HG03457 (cell line): ENCODE results near the gene SLC5A11.
"Not testable (repeated sequence)": the region's sequence is repeated elsewhere in the genome, so short reads cannot be mapped to it uniquely, and the experiment has no call there.

Experiments used
- ATAC-seq: cut with Tn5 transposase; IDR thresholded peaks from one replicate; pipeline ENCODE4 v1.9.1; 2021; ENCODE audit warnings: moderate number of reproducible peaks; ENCODE audit not compliant: unreplicated experiment

The SLC5A11 gene

GRCh38 chr16:24856871-24857270 lies 11.1 kb downstream of the SLC5A11 start:
- ATAC-seq = not testable (repeated sequence)

GRCh38 chr16:24858219-24859041 lies 12.7 kb downstream of the SLC5A11 start:
- ATAC-seq = no peak

GRCh38 chr16:24861461-24861860 lies 15.7 kb downstream of the SLC5A11 start:
- no peak for ATAC-seq

- no peak for ATAC-seq
Measured at GRCh38 chr16:24863582-24864437, 18.0 kb downstream of the SLC5A11 start.

- no peak for ATAC-seq
Measured at GRCh38 chr16:24869033-24869432, 23.3 kb downstream of the SLC5A11 start.

GRCh38 chr16:24871891-24872290 lies 26.1 kb downstream of the SLC5A11 start:
- ATAC-seq = no peak

GRCh38 chr16:24873028-24873427 lies 27.3 kb downstream of the SLC5A11 start:
- no peak for ATAC-seq

GRCh38 chr16:24875466-24875865 lies 29.7 kb downstream of the SLC5A11 start:
- ATAC-seq = no peak

- no peak for ATAC-seq
Measured at GRCh38 chr16:24876231-24876630, 30.5 kb downstream of the SLC5A11 start.

GRCh38 chr16:24879684-24880083 lies 33.9 kb downstream of the SLC5A11 start:
- no peak for ATAC-seq

- no peak for ATAC-seq
Measured at GRCh38 chr16:24883714-24884151, 38.0 kb downstream of the SLC5A11 start.

GRCh38 chr16:24887472-24887871 lies 41.7 kb downstream of the SLC5A11 start:
- ATAC-seq = no peak

- no peak for ATAC-seq
Measured at GRCh38 chr16:24890746-24891145, 45.0 kb downstream of the SLC5A11 start.

GRCh38 chr16:24896439-24896838 lies 50.7 kb downstream of the SLC5A11 start:
- no peak for ATAC-seq

- not testable (repeated sequence) for ATAC-seq
Measured at GRCh38 chr16:24897522-24897921, 51.8 kb downstream of the SLC5A11 start.

GRCh38 chr16:24900230-24900629 lies 54.5 kb downstream of the SLC5A11 start:
- ATAC-seq = no peak

GRCh38 chr16:24906199-24906808 lies 60.5 kb downstream of the SLC5A11 start:
- no peak for ATAC-seq

GRCh38 chr16:24906901-24907300 lies 61.1 kb downstream of the SLC5A11 start:
- no peak for ATAC-seq

- ATAC-seq = no peak
Measured at GRCh38 chr16:24908716-24909115, 63.0 kb downstream of the SLC5A11 start.

- ATAC-seq = no peak
Measured at GRCh38 chr16:24909856-24910255, 64.1 kb downstream of the SLC5A11 start.

GRCh38 chr16:24915019-24915418 lies 69.3 kb downstream of the SLC5A11 start:
- ATAC-seq = no peak
